HEK293 (cell line): ENCODE data around the gene NHS.

Source experiments
- CTCF ChIP-seq: fragments of 450-650 bp; formaldehyde crosslinking; IDR thresholded peaks from 2 replicates; pipeline ENCODE4 v1.5.1; 2016; ENCODE audit warnings: missing biosample characterization, missing genetic modification characterization
- MEIS1 ChIP-seq: sonication (generic); formaldehyde crosslinking; IDR thresholded peaks from 2 replicates; pipeline ENCODE4 v1.8.1; 2022; ENCODE audit warnings: missing genetic modification reagents, mild to moderate bottlenecking, borderline replicate concordance
- OSR2 ChIP-seq: fragments of 450-650 bp; formaldehyde crosslinking; IDR thresholded peaks from 2 replicates; pipeline ENCODE4 v1.5.1; 2016; ENCODE audit warnings: missing biosample characterization, missing genetic modification characterization
- SP7 ChIP-seq: fragments of 450-650 bp; formaldehyde crosslinking; IDR thresholded peaks from 2 replicates; pipeline ENCODE4 v1.5.1; 2016; ENCODE audit warnings: missing biosample characterization, missing genetic modification characterization
- TCF7L2 ChIP-seq: IDR thresholded peaks from 2 replicates; pipeline ENCODE4 v1.6.1; 2011; ENCODE audit warnings: low read depth, mild to moderate bottlenecking, inconsistent platforms, low read length, moderate library complexity, borderline replicate concordance
- ZFP37 ChIP-seq: fragments of 450-650 bp; formaldehyde crosslinking; IDR thresholded peaks from 2 replicates; pipeline ENCODE4 v1.5.1; 2016; ENCODE audit warnings: missing biosample characterization, missing genetic modification characterization
- ZNF132 ChIP-seq: fragments of 450-650 bp; formaldehyde crosslinking; IDR thresholded peaks from 2 replicates; pipeline ENCODE4 v1.5.1; 2017; ENCODE audit warnings: missing biosample characterization, missing genetic modification characterization, borderline replicate concordance
- ZNF274 ChIP-seq, 2 experiments: fragments of 200-500 bp in 1 of 2; fragments of 450-650 bp in 1 of 2; sonication (Bioruptor generic) in 1 of 2; formaldehyde crosslinking in 1 of 2; IDR thresholded peaks; 2 replicates each; pipeline versions ENCODE4 v1.5.1 to v1.6.1; 2014 to 2016; ENCODE audit warnings: borderline replicate concordance in 1 of 2, inconsistent platforms in 1 of 2, low read length in 1 of 2, missing biosample characterization in 1 of 2, missing genetic modification characterization in 1 of 2
- ZNF350 ChIP-seq: fragments of 450-650 bp; formaldehyde crosslinking; IDR thresholded peaks from 2 replicates; pipeline ENCODE4 v1.5.0; 2017; ENCODE audit warnings: missing biosample characterization, mild to moderate bottlenecking, missing genetic modification characterization
- ZNF514 ChIP-seq: fragments of 450-650 bp; formaldehyde crosslinking; IDR thresholded peaks from 2 replicates; pipeline ENCODE4 v1.5.1; 2016; ENCODE audit warnings: missing biosample characterization, missing genetic modification characterization
- TF ChIP-seq, protein P1 (sequence below): fragments of 450-650 bp; formaldehyde crosslinking; IDR thresholded peaks from 2 replicates; pipeline ENCODE4 v1.5.1; 2016; ENCODE audit warnings: missing biosample characterization, missing genetic modification characterization
- TF ChIP-seq, protein P2 (sequence below): fragments of 450-650 bp; formaldehyde crosslinking; IDR thresholded peaks from 2 replicates; pipeline ENCODE4 v1.5.1; 2016; ENCODE audit warnings: missing biosample characterization, missing genetic modification characterization

DNA sequence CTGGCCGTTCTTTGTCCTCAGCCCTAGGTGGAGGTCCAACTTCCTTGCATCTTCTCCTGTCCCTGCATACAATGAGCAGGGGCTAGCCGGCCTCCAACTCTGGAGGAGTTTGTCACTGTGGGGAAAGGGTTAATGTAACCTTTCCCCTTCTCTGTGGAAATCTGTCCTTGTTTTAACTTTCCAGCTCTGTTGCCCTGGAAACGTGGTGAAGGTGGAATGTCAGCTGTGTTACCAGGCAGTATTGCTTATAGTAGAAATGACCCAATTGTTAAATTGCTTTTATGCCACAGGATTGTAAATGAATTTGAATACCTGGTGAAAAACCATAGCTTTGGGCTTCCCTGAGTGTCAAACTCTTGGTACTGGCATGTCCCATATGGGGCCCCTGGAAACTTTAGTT lies 230.7 kb downstream of the NHS start:
- TF ChIP-seq CTCF (tag by site-specific recombination) (no peak), ZNF350 (tag by site-specific recombination) (no peak), MEIS1 (CRISPR knock-in tag) (no peak), ZNF514 (no peak), ZNF132 (tag by site-specific recombination) (no peak), SP7 (tag by site-specific recombination) (no peak), ZNF274 (IDR thresholded peaks at IDR 0.05; ENCODE audit: low read length) (no peak), ZNF274 (tag by site-specific recombination; IDR thresholded peaks at IDR 0.05; ENCODE audit: borderline replicate concordance) (no peak), OSR2 (tag by site-specific recombination) (no peak), TCF7L2 (no peak), ZFP37 (tag by site-specific recombination) (no peak)
- TF ChIP-seq, protein P1, sequence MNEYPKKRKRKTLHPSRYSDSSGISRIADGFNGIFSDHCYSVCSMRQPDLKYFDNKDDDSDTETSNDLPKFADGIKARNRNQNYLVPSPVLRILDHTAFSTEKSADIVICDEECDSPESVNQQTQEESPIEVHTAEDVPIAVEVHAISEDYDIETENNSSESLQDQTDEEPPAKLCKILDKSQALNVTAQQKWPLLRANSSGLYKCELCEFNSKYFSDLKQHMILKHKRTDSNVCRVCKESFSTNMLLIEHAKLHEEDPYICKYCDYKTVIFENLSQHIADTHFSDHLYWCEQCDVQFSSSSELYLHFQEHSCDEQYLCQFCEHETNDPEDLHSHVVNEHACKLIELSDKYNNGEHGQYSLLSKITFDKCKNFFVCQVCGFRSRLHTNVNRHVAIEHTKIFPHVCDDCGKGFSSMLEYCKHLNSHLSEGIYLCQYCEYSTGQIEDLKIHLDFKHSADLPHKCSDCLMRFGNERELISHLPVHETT (tag by site-specific recombination): no peak
- TF ChIP-seq, protein P2, sequence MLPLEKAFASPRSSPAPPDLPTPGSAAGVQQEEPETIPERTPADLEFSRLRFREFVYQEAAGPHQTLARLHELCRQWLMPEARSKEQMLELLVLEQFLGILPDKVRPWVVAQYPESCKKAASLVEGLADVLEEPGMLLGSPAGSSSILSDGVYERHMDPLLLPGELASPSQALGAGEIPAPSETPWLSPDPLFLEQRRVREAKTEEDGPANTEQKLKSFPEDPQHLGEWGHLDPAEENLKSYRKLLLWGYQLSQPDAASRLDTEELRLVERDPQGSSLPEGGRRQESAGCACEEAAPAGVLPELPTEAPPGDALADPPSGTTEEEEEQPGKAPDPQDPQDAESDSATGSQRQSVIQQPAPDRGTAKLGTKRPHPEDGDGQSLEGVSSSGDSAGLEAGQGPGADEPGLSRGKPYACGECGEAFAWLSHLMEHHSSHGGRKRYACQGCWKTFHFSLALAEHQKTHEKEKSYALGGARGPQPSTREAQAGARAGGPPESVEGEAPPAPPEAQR (tag by site-specific recombination): no peak
